Measurements from ENCODE around the gene MBOAT1. TPM values are rescaled to one million over a fixed set of nuclear protein-coding genes. Genes with fewer than 3 reads are reported as not detected.

MBOAT1 gene
- total and polyA plus RNA-seq, 8 donors = 2.4 to 47.2 (median 12.2) TPM

DNA sequence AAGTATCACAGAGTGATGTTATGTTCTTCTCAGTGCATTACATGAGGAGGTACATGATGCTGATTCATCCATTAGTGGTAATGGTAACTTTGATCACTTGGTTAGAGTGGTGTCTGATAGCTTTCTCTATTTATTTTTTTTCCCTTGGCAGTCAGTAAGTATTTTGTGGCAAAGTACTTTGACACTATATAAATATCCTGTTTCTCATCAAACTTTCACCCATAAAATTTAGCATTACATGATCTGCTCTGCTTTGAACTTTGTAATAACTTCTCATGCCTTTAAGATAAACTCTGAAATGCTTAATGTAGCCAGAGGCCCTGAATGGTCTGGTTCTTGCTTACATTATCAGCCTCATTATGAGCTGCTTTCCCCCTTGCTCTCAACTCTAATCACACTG is 127.9 kb downstream of the MBOAT1 start:
- H3K4me3 ChIP-seq = no peak overlapping the region
- peaks cover 0 to 22% (median 3%) of the 10 kb centered on the region in 4 donors for H3K9me3 ChIP-seq
- DNase-seq = no peak
- intact Hi-C loops (cut with DNase I; ENCODE audit: low total_unique reads) = no loop called here
- no peaks in the 10 kb centered on the region for H3K4me1 ChIP-seq
- no peak for TF ChIP-seq EP300 (IDR thresholded peaks at IDR 0.05)
- no peak for TF ChIP-seq POLR2AphosphoS5 (IDR thresholded peaks at IDR 0.05)
- no peak for TF ChIP-seq POLR2A (IDR thresholded peaks at IDR 0.05)
- TF ChIP-seq, protein P1, sequence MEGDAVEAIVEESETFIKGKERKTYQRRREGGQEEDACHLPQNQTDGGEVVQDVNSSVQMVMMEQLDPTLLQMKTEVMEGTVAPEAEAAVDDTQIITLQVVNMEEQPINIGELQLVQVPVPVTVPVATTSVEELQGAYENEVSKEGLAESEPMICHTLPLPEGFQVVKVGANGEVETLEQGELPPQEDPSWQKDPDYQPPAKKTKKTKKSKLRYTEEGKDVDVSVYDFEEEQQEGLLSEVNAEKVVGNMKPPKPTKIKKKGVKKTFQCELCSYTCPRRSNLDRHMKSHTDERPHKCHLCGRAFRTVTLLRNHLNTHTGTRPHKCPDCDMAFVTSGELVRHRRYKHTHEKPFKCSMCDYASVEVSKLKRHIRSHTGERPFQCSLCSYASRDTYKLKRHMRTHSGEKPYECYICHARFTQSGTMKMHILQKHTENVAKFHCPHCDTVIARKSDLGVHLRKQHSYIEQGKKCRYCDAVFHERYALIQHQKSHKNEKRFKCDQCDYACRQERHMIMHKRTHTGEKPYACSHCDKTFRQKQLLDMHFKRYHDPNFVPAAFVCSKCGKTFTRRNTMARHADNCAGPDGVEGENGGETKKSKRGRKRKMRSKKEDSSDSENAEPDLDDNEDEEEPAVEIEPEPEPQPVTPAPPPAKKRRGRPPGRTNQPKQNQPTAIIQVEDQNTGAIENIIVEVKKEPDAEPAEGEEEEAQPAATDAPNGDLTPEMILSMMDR (IDR thresholded peaks at IDR 0.05) = no peak
- no peak overlapping the region for H3K27ac ChIP-seq
- H3K36me3 ChIP-seq = no peaks in the 10 kb centered on the region
- H3K27me3 ChIP-seq = no peaks in the 10 kb centered on the region

DNA sequence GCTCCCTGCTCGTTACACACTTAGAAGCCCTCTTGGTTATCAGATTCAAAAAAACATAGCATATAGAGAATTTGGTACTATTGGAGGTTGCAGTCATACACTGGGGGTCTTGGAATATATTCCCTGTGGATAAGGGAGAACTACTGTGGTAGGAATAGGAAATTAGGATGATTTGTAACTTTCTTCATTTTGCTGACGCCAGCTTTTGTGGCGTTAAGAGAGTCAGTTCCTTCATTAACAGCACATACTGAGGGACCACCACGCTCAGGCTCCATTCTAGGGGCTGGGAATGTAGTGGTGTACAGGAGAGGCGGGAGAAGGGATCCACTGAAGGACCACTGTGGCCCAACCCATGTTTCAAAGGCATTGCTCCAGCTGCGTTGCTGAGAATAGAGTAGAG is 140.3 kb downstream of the MBOAT1 start:
- 91 to 98% (median 94%) methylated on average over 6 of the region's 6 CpGs for WGBS, 5 donors

DNA sequence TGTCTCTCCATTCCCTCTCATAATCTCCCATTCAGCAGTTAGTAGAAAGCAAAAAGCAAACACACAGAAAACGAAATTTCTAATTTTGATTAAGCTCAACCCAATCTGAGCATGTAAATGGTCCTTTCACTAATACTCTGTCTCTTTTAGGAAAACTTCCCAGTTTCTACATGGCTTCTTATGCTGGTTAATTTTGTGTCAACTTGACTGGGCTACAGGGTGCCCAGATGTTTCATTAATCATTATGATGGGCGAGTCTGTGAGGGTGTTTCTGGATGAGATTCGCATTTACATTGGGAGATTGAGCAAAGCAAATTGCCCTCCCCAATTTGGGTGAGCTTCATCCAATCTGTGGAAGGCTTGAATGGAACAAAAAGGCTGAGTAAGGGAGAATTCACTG is 142.2 kb downstream of the MBOAT1 start:
- Histone ChIP-seq H3K36me3 (no peaks in the 10 kb centered on the region), H3K4me1 (no peaks in the 10 kb centered on the region), H3K27me3 (no peaks in the 10 kb centered on the region), H3K9me3 (peaks cover 0 to 7% (median 3%) of the 10 kb centered on the region in 4 donors), H3K27ac (no peak overlapping the region), H3K4me3 (no peak overlapping the region)
- TF ChIP-seq EP300 (IDR thresholded peaks at IDR 0.05) (no peak), POLR2AphosphoS5 (IDR thresholded peaks at IDR 0.05) (no peak), POLR2A (IDR thresholded peaks at IDR 0.05) (no peak)
- TF ChIP-seq, protein P1 (IDR thresholded peaks at IDR 0.05) = no peak
- WGBS, 5 donors = 85 to 92% (median 87%) methylated on average over 3 of the region's 3 CpGs
- no peak for DNase-seq
- intact Hi-C loops (cut with DNase I; ENCODE audit: low total_unique reads) = no loop called here

More for the DNA sequence above, 140.3 kb downstream of the MBOAT1 start:
- no peaks in the 10 kb centered on the region for H3K36me3 ChIP-seq
- no peaks in the 10 kb centered on the region for H3K4me1 ChIP-seq
- no peaks in the 10 kb centered on the region for H3K27me3 ChIP-seq
- peaks cover 0 to 17% (median 7%) of the 10 kb centered on the region in 4 donors for H3K9me3 ChIP-seq
- DNase-seq = no peak
- intact Hi-C loops (cut with DNase I; ENCODE audit: low total_unique reads) = no loop called here
- H3K4me3 ChIP-seq = no peak overlapping the region
- no peak for TF ChIP-seq POLR2AphosphoS5 (IDR thresholded peaks at IDR 0.05)
- TF ChIP-seq, protein P1 (IDR thresholded peaks at IDR 0.05) = no peak
- TF ChIP-seq EP300 (IDR thresholded peaks at IDR 0.05) = no peak
- no peak for TF ChIP-seq POLR2A (IDR thresholded peaks at IDR 0.05)
- H3K27ac ChIP-seq = no peak overlapping the region

GRCh38 chr6:20069021-20069522 is 143.2 kb downstream of the MBOAT1 start:
- Histone ChIP-seq H3K27ac (no peak overlapping the region), H3K9me3 (peaks cover 0 to 7% (median 3%) of the 10 kb centered on the region in 4 donors), H3K4me1 (no peaks in the 10 kb centered on the region), H3K27me3 (no peaks in the 10 kb centered on the region), H3K36me3 (no peaks in the 10 kb centered on the region), H3K4me3 (no peak overlapping the region)
- TF ChIP-seq, protein P1 (IDR thresholded peaks at IDR 0.05) = no peak
- TF ChIP-seq EP300 (IDR thresholded peaks at IDR 0.05) = no peak
- TF ChIP-seq POLR2A (IDR thresholded peaks at IDR 0.05) = no peak
- no peak for TF ChIP-seq POLR2AphosphoS5 (IDR thresholded peaks at IDR 0.05)
- 77 to 87% (median 82%) methylated on average over 12 of the region's 12 CpGs for WGBS, 5 donors
- peak in 1 of 2 donors; percentile 29 for DNase-seq
- intact Hi-C loops (cut with DNase I; ENCODE audit: low total_unique reads) = no loop called here

All from stomach (tissue), 9 donors.